OCI-LY7 (cell line): ENCODE results near the gene TULP1. TPM values are rescaled to one million over a fixed set of nuclear protein-coding genes. Genes with fewer than 3 reads are reported as not detected.

Source experiments
- BruUV-seq: library from RNA; stranded (reverse); fragments of 400-500 nt; replicated peaks from 2 replicates; lab custom pipeline; 2021; lab: Mats Ljungman, UMichigan
- CTCF ChIA-PET: fragments of 300-600 bp; sonication (Branson Sonifier 250); formaldehyde crosslinking; loops from one replicate; lab custom pipeline; 2022; ENCODE audit warnings: antibody characterized with exemption; ENCODE audit not compliant: unreplicated experiment; lab: Charles Lee
- POLR2A ChIA-PET: fragments of 300-600 bp; sonication (Branson Sonifier 250); formaldehyde crosslinking; loops from one replicate; lab custom pipeline; 2022; ENCODE audit warnings: antibody characterized with exemption; lab: Charles Lee
- DNase-seq: peaks from one replicate; pipeline ENCODE4 v3.0.0-alpha.2; 2015; ENCODE audit warnings: low spot score
- H2AFZ ChIP-seq: fragments of 200-600 bp; sonication (generic), shearing (Covaris generic); 2 replicates; pipeline ENCODE4 v1.6.1; 2014; ENCODE audit warnings: mild to moderate bottlenecking, antibody characterized with exemption, low read length, moderate library complexity
- H3K27ac ChIP-seq: fragments of 200-600 bp; sonication (generic); 2 replicates; pipeline ENCODE4 v1.5.1; 2014; ENCODE audit warnings: mixed run types, low read depth, mild to moderate bottlenecking, moderate library complexity, low read length, inconsistent platforms; ENCODE audit not compliant: poor library complexity, severe bottlenecking
- H3K36me3 ChIP-seq: fragments of 200-600 bp; sonication (generic); 2 replicates; pipeline ENCODE4 v1.6.1; 2014; ENCODE audit warnings: mild to moderate bottlenecking, antibody characterized with exemption, low read length, moderate library complexity, mixed read lengths; ENCODE audit not compliant: insufficient read depth
- H3K4me1 ChIP-seq: fragments of 200-600 bp; sonication (generic); 2 replicates; pipeline ENCODE4 v1.5.1; 2014; ENCODE audit warnings: mild to moderate bottlenecking, low read length; ENCODE audit not compliant: insufficient read depth, poor library complexity, severe bottlenecking
- H3K4me2 ChIP-seq: fragments of 200-600 bp; sonication (generic); 2 replicates; pipeline ENCODE4 v1.6.1; 2014; ENCODE audit warnings: mild to moderate bottlenecking, low read length
- H3K4me3 ChIP-seq: fragments of 200-600 bp; sonication (generic); 2 replicates; pipeline ENCODE4 v1.5.1; 2014; ENCODE audit warnings: mild to moderate bottlenecking, low read depth, low read length; ENCODE audit not compliant: poor library complexity, severe bottlenecking
- H3K79me2 ChIP-seq: fragments of 200-600 bp; sonication (generic); 2 replicates; pipeline ENCODE4 v1.6.1; 2016; ENCODE audit warnings: low read depth, mild to moderate bottlenecking, low read length, moderate library complexity, mixed read lengths; ENCODE audit not compliant: insufficient read depth
- H3K9me2 ChIP-seq: fragments of 200-600 bp; sonication (generic); 2 replicates; pipeline ENCODE4 v1.6.1; 2016; ENCODE audit warnings: mild to moderate bottlenecking, low read length, mixed read lengths; ENCODE audit not compliant: insufficient read depth
- H3K9me3 ChIP-seq: fragments of 200-600 bp; sonication (generic); 2 replicates; pipeline ENCODE4 v1.6.1; 2014; ENCODE audit warnings: mild to moderate bottlenecking, mixed run types, low read length, mixed read lengths
- H4K20me1 ChIP-seq: fragments of 200-600 bp; sonication (generic); 2 replicates; pipeline ENCODE4 v1.6.1; 2014; ENCODE audit warnings: mild to moderate bottlenecking, antibody characterized with exemption, low read length, moderate library complexity, mixed read lengths; ENCODE audit not compliant: insufficient read depth
- EZH2phosphoT487 ChIP-seq: fragments of 200-600 bp; sonication (generic); IDR thresholded peaks from 2 replicates; pipeline ENCODE4 v1.6.1; 2018; ENCODE audit warnings: low read depth, borderline replicate concordance, mild to moderate bottlenecking, mixed run types, antibody characterized with exemption, low read length, moderate library complexity, mixed read lengths
- intact Hi-C: fragments of 100-400 bp; cut with micrococcal nuclease; formaldehyde crosslinking; loops from one replicate; pipeline ENCODE4 v1.10.0; 2022; ENCODE audit not compliant: unreplicated experiment
- total RNA-seq, 2 experiments: library from RNA; depleted of rRNA in 1 of 2; stranded (reverse); fragments of >200 nt in 1 of 2; shearing (Covaris generic) in 1 of 2; gene quantifications; 2 replicates each; pipeline ENCODE4 v1.2.3, GENCODE V29; 2014 to 2022
- TF ChIP-seq, protein P1 (sequence below): fragments of 200-600 bp; sonication (generic); conservative IDR thresholded peaks from 2 replicates; pipeline ENCODE4 v1.5.1; 2014; ENCODE audit warnings: mild to moderate bottlenecking, antibody characterized with exemption, low read length, moderate library complexity, mixed read lengths

The TULP1 gene
- total RNA-seq, 2 experiments from 2014 or later = not detected

DNA sequence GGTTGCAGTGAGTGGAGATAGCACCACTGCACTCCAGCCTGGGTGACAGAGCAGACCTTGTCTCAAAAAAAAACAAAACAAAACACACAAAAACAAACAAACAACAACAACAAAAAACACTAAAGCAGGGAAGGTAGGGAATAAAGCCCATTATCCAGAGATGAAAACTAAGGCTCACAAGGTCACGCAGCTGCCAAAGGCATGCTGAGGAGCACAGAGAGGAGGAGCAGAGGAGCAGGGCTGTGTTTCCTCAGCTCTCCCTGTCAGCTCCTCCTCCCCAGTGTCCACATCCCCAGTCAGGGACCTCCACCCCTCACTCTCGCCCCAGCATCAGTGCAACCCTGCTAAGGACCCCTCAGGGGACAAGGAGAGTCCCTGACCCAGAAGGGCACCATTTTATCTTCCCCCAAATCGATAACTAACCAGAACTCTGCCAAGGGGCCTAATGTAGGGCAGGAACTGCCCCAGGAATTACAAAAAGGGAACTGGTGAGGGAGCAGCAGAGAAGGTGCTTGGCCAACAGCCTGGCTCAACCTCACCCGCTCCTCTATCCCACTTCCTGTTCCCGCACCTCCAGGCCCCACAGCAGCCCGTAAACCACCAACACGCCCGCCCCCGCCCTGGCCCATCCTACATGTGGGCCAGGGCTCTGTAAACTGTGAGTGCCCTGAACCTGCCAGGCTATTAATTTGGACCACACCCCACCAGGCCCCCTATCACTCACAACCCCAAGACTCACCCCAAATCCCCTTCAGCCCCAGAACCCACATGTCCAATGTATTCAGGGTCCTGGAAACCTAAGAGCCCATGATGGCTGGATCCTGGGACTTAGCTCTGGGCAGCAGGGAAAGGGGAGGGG is 24.8 kb downstream of the TULP1 start:
- CTCF ChIA-PET = no interaction called here
- no peak overlapping the region for H2AFZ ChIP-seq
- no peak overlapping the region for H3K4me3 ChIP-seq
- TF ChIP-seq, protein P1, sequence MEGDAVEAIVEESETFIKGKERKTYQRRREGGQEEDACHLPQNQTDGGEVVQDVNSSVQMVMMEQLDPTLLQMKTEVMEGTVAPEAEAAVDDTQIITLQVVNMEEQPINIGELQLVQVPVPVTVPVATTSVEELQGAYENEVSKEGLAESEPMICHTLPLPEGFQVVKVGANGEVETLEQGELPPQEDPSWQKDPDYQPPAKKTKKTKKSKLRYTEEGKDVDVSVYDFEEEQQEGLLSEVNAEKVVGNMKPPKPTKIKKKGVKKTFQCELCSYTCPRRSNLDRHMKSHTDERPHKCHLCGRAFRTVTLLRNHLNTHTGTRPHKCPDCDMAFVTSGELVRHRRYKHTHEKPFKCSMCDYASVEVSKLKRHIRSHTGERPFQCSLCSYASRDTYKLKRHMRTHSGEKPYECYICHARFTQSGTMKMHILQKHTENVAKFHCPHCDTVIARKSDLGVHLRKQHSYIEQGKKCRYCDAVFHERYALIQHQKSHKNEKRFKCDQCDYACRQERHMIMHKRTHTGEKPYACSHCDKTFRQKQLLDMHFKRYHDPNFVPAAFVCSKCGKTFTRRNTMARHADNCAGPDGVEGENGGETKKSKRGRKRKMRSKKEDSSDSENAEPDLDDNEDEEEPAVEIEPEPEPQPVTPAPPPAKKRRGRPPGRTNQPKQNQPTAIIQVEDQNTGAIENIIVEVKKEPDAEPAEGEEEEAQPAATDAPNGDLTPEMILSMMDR = no peak
- TF ChIP-seq EZH2phosphoT487 = no peak
- no peak overlapping the region for H3K27ac ChIP-seq
- no peak for DNase-seq
- H3K9me3 ChIP-seq = no peaks in the 10 kb centered on the region
- H3K4me1 ChIP-seq = no peaks in the 10 kb centered on the region
- intact Hi-C loops = no loop called here
- no TSS peak for BruUV-seq
- POLR2A ChIA-PET = no interaction called here
- H3K36me3 ChIP-seq = no peaks in the 10 kb centered on the region
- H3K4me2 ChIP-seq = no peak overlapping the region
- H3K9me2 ChIP-seq = no peaks in the 10 kb centered on the region
- no peaks in the 10 kb centered on the region for H4K20me1 ChIP-seq
- H3K79me2 ChIP-seq = no peaks in the 10 kb centered on the region

DNA sequence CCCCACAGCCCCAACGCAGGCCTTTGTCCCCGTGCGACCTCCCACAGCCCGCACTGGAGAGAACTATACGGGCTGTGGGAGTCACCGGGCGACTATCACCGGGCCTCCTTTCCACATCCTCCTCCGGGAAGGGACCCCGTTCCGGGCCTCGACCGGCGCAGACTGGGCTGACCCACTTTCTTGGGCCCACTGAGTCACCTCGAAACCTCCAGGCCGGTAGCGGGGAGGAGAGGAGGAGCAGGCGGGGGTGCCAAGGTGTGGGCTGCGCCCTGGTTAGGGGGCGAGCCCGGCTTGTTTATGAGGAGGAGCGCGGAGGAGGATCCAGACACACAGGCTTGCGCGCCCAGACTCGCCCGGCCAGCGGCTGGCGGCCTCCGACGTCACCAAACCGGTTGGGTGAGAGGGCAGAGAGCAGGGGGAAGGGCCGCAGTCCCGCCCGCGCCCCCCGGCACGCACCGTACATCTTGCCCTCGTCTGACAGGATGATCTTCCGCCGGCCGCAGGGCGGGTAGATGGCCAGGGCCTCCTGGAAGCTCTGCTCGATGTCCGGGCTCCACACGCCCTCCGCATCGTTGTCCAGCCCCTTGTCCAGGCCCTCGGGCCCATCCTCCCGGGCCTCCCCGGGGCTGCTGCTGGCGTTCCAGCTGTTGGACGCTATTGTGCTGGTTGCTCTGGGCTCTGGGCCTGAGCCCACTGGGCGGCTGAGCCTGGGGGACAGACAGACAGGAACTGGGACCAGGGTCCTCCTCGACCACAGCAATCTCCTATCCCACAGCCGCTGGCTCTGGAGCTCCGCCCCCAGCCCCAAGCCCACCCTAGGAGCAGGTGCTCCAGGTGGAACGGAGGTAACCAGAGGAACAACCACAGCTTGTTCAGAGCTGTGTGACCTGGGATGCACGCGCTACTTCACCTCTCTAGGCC is 26.4 kb downstream of the TULP1 start:
- H3K4me2 ChIP-seq = no peak overlapping the region
- no TSS peak for BruUV-seq

More for the DNA sequence above, 26.4 kb downstream of the TULP1 start:
- TF ChIP-seq, protein P1 = no peak
- no peak for TF ChIP-seq EZH2phosphoT487
- Histone ChIP-seq H3K4me3 (no peak overlapping the region), H3K4me1 (no peaks in the 10 kb centered on the region), H4K20me1 (no peaks in the 10 kb centered on the region), H3K9me3 (no peaks in the 10 kb centered on the region), H3K9me2 (no peaks in the 10 kb centered on the region), H2AFZ (no peak overlapping the region), H3K36me3 (no peaks in the 10 kb centered on the region), H3K79me2 (no peaks in the 10 kb centered on the region), H3K27ac (no peak overlapping the region)
- no peak for DNase-seq
- ChIA-PET POLR2A (no interaction called here), CTCF (interaction anchor here (0.6 kb wide), 2 partner anchors 144 to 297 kb away, joined by 3 read pairs; no protein-coding TSS in a partner anchor)
- intact Hi-C loops = no loop called here
